H1 (cell line): ENCODE measurements around the gene ZC3H18. TPM values are rescaled to one million over a fixed set of nuclear protein-coding genes. Genes with fewer than 3 reads are reported as not detected.

Source experiments
- ASH2L ChIP-seq: fragments of 200-600, 300-600 bp; sonication (generic); IDR thresholded peaks from one replicate; pipeline ENCODE4 v1.7.1; 2017; ENCODE audit warnings: low read length
- ATF3 ChIP-seq: IDR thresholded peaks from 2 replicates; pipeline ENCODE4 v1.6.1; 2011; ENCODE audit warnings: low read depth, mild to moderate bottlenecking, low read length; ENCODE audit not compliant: insufficient read depth
- BRCA1 ChIP-seq: IDR thresholded peaks from 2 replicates; pipeline ENCODE4 v1.6.1; 2012; ENCODE audit warnings: low read depth, low read length, improper control_type of control experiment
- CHD2 ChIP-seq: IDR thresholded peaks from 2 replicates; pipeline ENCODE4 v1.6.1; 2012; ENCODE audit warnings: low read length, improper control_type of control experiment
- CREB1 ChIP-seq: IDR thresholded peaks from 2 replicates; pipeline ENCODE4 v1.6.1; 2012; ENCODE audit warnings: inconsistent platforms
- E2F6 ChIP-seq: IDR thresholded peaks from 2 replicates; pipeline ENCODE4 v1.6.1; 2012; ENCODE audit warnings: inconsistent platforms
- FOSL1 ChIP-seq: IDR thresholded peaks from 2 replicates; pipeline ENCODE4 v1.6.1; 2011; ENCODE audit warnings: mild to moderate bottlenecking, low read depth, low read length, moderate library complexity; ENCODE audit not compliant: insufficient read depth
- GTF2F1 ChIP-seq: IDR thresholded peaks from 2 replicates; pipeline ENCODE4 v1.6.1; 2012; ENCODE audit warnings: low read depth, low read length, improper control_type of control experiment, borderline replicate concordance
- HDAC2 ChIP-seq, 2 experiments: fragments of 300-600 bp in 1 of 2; sonication (generic) in 1 of 2; IDR thresholded peaks; 2 replicates each; pipeline ENCODE4 v1.6.1; 2011 to 2012; ENCODE audit warnings: low read depth in 2 of 2, low read length in 2 of 2, mild to moderate bottlenecking in 2 of 2, moderate library complexity in 2 of 2, borderline replicate concordance in 1 of 2, inconsistent platforms in 1 of 2
- HDAC6 ChIP-seq: IDR thresholded peaks from one replicate; pipeline ENCODE4 v1.7.1; 2012; ENCODE audit warnings: low read depth, mild to moderate bottlenecking, inconsistent platforms, low read length, moderate library complexity
- JUN ChIP-seq: IDR thresholded peaks from 2 replicates; pipeline ENCODE4 v1.6.1; 2011; ENCODE audit warnings: low read depth, mild to moderate bottlenecking, improper control_type of control experiment, low read length
- KDM5A ChIP-seq: fragments of 200-600 bp; IDR thresholded peaks from 2 replicates; pipeline ENCODE4 v1.7.1; 2012; ENCODE audit warnings: mild to moderate bottlenecking, low read length, inconsistent platforms, mixed read lengths
- NANOG ChIP-seq: IDR thresholded peaks from 2 replicates; pipeline ENCODE4 v1.6.1; 2011; ENCODE audit warnings: low read length, low read depth, mild to moderate bottlenecking, inconsistent platforms; ENCODE audit not compliant: insufficient read depth, poor library complexity, severe bottlenecking
- RXRA ChIP-seq: IDR thresholded peaks from 2 replicates; pipeline ENCODE4 v1.6.1; 2011; ENCODE audit warnings: low read depth, mild to moderate bottlenecking, low read length, moderate library complexity; ENCODE audit not compliant: insufficient read depth
- SIRT6 ChIP-seq: IDR thresholded peaks from one replicate; pipeline ENCODE4 v1.7.1; 2012; ENCODE audit warnings: low read length, inconsistent platforms
- SP2 ChIP-seq: IDR thresholded peaks from 2 replicates; pipeline ENCODE4 v1.6.1; 2012; ENCODE audit warnings: mild to moderate bottlenecking, low read length, inconsistent platforms
- TAF1 ChIP-seq: IDR thresholded peaks from 2 replicates; pipeline ENCODE4 v1.6.1; 2011; ENCODE audit warnings: mild to moderate bottlenecking, low read depth, low read length
- polyA plus RNA-seq, 7 experiments: library from polyadenylated mRNA; depleted of rRNA in 3 of 7; stranded (reverse) in 5 of 7; unstranded in 2 of 7; fragments of >200 nt in 5 of 7; fragments of 200-250 nt in 2 of 7; gene quantifications; 1 replicate in 5 of 7; 2 replicates in 1 of 7; 4 replicates in 1 of 7; pipeline versions ENCODE4 v1.2.1 to v1.2.3, GENCODE V29; 2011 to 2013; ENCODE audit warnings: missing spikeins in 2 of 7, mixed read lengths in 2 of 7
- total RNA-seq: library from RNA; stranded (reverse); fragmentation: NEBNext Ultra II Directional; extraction: Animal tissue kit (Norgen Biotek cat#: 25700); gene quantifications from 2 replicates; pipeline ENCODE4 v1.2.1, GENCODE V29; 2021
- TF ChIP-seq, protein P1 (sequence below): IDR thresholded peaks from 2 replicates; pipeline ENCODE4 v1.6.1; 2012; ENCODE audit warnings: low read length, inconsistent platforms
- TF ChIP-seq, protein P2 (sequence below), 3 experiments: IDR thresholded peaks; 1 replicate in 2 of 3; 2 replicates in 1 of 3; pipeline versions ENCODE4 v1.5.1 to v1.6.1; 2011; ENCODE audit warnings: low read length in 3 of 3, mild to moderate bottlenecking in 3 of 3, inconsistent platforms in 2 of 3, low read depth in 1 of 3, moderate library complexity in 1 of 3; ENCODE audit not compliant: insufficient read depth in 1 of 3; ENCODE audit errors: control extremely low read depth in 1 of 3

The ZC3H18 gene
- total and polyA plus RNA-seq, 2 of the 8 experiments (the other 6 are each of a cell fraction or from before 2014, with no cell fraction given) = 12.1 to 73.2 TPM

- TF ChIP-seq BRCA1 (no peak), CREB1 (peak; percentile 98), KDM5A (peak; percentile 87), E2F6 (no peak), NANOG (no peak), GTF2F1 (no peak), FOSL1 (no peak), JUN (no peak), HDAC6 (no peak), SP2 (no peak), HDAC2 (IDR thresholded peaks at IDR 0.05; ENCODE audit: borderline replicate concordance in 1 of 2, low read depth in 2 of 2, low read length in 2 of 2) (peak in 1 of 2 experiments; percentile 57; a peak in 1 of 4 replicates), ATF3 (peak; percentile 86), CHD2 (no peak), TAF1 (peak; percentile 94), ASH2L (peak; percentile 75), SIRT6 (no peak), RXRA (no peak)
- TF ChIP-seq, protein P1, sequence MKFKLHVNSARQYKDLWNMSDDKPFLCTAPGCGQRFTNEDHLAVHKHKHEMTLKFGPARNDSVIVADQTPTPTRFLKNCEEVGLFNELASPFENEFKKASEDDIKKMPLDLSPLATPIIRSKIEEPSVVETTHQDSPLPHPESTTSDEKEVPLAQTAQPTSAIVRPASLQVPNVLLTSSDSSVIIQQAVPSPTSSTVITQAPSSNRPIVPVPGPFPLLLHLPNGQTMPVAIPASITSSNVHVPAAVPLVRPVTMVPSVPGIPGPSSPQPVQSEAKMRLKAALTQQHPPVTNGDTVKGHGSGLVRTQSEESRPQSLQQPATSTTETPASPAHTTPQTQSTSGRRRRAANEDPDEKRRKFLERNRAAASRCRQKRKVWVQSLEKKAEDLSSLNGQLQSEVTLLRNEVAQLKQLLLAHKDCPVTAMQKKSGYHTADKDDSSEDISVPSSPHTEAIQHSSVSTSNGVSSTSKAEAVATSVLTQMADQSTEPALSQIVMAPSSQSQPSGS = no peak
- TF ChIP-seq, protein P2, sequence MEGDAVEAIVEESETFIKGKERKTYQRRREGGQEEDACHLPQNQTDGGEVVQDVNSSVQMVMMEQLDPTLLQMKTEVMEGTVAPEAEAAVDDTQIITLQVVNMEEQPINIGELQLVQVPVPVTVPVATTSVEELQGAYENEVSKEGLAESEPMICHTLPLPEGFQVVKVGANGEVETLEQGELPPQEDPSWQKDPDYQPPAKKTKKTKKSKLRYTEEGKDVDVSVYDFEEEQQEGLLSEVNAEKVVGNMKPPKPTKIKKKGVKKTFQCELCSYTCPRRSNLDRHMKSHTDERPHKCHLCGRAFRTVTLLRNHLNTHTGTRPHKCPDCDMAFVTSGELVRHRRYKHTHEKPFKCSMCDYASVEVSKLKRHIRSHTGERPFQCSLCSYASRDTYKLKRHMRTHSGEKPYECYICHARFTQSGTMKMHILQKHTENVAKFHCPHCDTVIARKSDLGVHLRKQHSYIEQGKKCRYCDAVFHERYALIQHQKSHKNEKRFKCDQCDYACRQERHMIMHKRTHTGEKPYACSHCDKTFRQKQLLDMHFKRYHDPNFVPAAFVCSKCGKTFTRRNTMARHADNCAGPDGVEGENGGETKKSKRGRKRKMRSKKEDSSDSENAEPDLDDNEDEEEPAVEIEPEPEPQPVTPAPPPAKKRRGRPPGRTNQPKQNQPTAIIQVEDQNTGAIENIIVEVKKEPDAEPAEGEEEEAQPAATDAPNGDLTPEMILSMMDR (IDR thresholded peaks at IDR 0.05; ENCODE audit: control extremely low read depth in 1 of 3, insufficient read depth in 1 of 3, low read depth in 1 of 3, low read length in 3 of 3) = no peak
These were observed at the start of gene ZC3H18 (continued) for GRCh38 chr16:88569985-88570690.
